22Rv1 (cell line): ENCODE measurements around the gene MED12L.

ENCODE experiments used
- CTCF ChIP-seq: fragments of 450-650 bp; IDR thresholded peaks from 2 replicates; pipeline ENCODE4 v1.5.1; 2017; ENCODE audit warnings: mild to moderate bottlenecking
- ZFX ChIP-seq: fragments of 450-650 bp; IDR thresholded peaks from 2 replicates; pipeline ENCODE4 v1.6.1; 2017; ENCODE audit warnings: antibody characterized with exemption, borderline replicate concordance

DNA sequence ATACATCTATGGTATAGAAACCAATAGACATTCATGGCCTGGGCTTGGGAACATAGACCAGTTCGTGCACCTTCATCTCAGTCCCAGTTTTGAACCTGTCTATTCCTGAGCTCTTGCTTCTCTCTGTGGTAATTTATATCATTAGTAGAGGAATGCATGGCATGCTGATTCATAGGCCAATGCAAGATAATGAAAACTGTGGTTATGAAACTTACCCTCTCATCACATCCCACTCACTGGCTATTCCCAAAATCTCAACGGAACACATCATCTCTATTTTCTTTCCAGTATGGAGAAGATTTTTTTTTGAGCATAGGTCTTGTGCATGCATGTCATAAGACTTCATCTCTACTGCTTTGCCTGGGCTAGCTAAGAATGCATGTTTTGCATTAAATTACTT, 317.8 kb downstream of the MED12L start:
- TF ChIP-seq CTCF (no peak), ZFX (no peak)
